B cell (primary cell): ENCODE data around the gene E2F6. TPM values are rescaled to one million over a fixed set of nuclear protein-coding genes. Genes with fewer than 3 reads are reported as not detected.
"Not testable (repeated sequence)": the region's sequence is repeated elsewhere in the genome, so short reads cannot be mapped to it uniquely, and the experiment has no call there.

ENCODE experiments used
- ATAC-seq: fragments of 200-7000 bp; cut with Tn5 transposase; one replicate; pipeline ENCODE4 v1.10.0; 2021; ENCODE audit warnings: low read depth, mild to moderate bottlenecking, moderate number of reproducible peaks, moderate library complexity
- CTCF ChIA-PET: fragments of 350-600 bp; sonication (Branson Sonifier 250); formaldehyde crosslinking; loops from one replicate; lab custom pipeline; 2021; ENCODE audit warnings: antibody characterized with exemption, inconsistent platforms; lab: Charles Lee
- POLR2A ChIA-PET: fragments of 350-600 bp; sonication (Branson Sonifier 250); formaldehyde crosslinking; loops from one replicate; lab custom pipeline; 2021; ENCODE audit warnings: antibody characterized with exemption; lab: Charles Lee
- DNase-seq: peaks from one replicate; pipeline ENCODE4 v3.0.0; 2013
- H2AFZ ChIP-seq: 2 replicates; pipeline ENCODE4 v1.6.1; 2012; ENCODE audit warnings: mild to moderate bottlenecking, low read depth, low read length; ENCODE audit not compliant: insufficient read depth, poor library complexity, severe bottlenecking
- H3K27ac ChIP-seq, 2 donors: 1 replicate in 1 of 2; 2 replicates in 1 of 2; pipeline ENCODE4 v1.5.1; 2012 to 2013; ENCODE audit warnings: low read length in 2 of 2, mild to moderate bottlenecking in 2 of 2, moderate library complexity in 1 of 2
- H3K27me3 ChIP-seq, 4 experiments: fragments of 200-600 bp in 1 of 4; sonication (generic) in 1 of 4; replicated peaks in 1 of 4; 1 replicate in 2 of 4; 2 replicates in 2 of 4; pipeline versions ENCODE4 v1.6.1 to v1.7.0; 2013 to 2016; ENCODE audit warnings: low read length in 3 of 4, mild to moderate bottlenecking in 2 of 4, mixed read lengths in 1 of 4, moderate library complexity in 1 of 4; ENCODE audit not compliant: insufficient read depth in 4 of 4, control insufficient read depth in 3 of 4; ENCODE audit errors: control extremely low read depth in 1 of 4
- H3K36me3 ChIP-seq, 2 experiments: replicated peaks in 1 of 2; 1 replicate in 1 of 2; 2 replicates in 1 of 2; pipeline versions ENCODE4 v1.6.1 to v1.7.1; 2013; ENCODE audit warnings: low read length in 1 of 2; ENCODE audit not compliant: insufficient read depth in 2 of 2, control insufficient read depth in 1 of 2; ENCODE audit errors: control extremely low read depth in 1 of 2, extremely low read depth in 1 of 2
- H3K4me1 ChIP-seq, 2 donors: fragments of 200-600 bp in 1 of 2; sonication (generic) in 1 of 2; 1 replicate in 1 of 2; 2 replicates in 1 of 2; pipeline versions ENCODE4 v1.5.1 to v1.6.1; 2013 to 2017; ENCODE audit warnings: low read length in 2 of 2; ENCODE audit not compliant: control insufficient read depth in 2 of 2, insufficient read depth in 2 of 2
- H3K4me2 ChIP-seq: replicated peaks from 2 replicates; pipeline ENCODE3; 2012; ENCODE audit warnings: mild to moderate bottlenecking, low read depth, low read length; ENCODE audit not compliant: poor library complexity, severe bottlenecking
- H3K4me3 ChIP-seq, 5 experiments: fragments of 200-600 bp in 1 of 5; sonication (generic) in 1 of 5; 1 replicate in 3 of 5; 2 replicates in 2 of 5; pipeline versions ENCODE4 v1.5.1 to v1.7.0; 2011 to 2016; ENCODE audit warnings: low read length in 4 of 5, mild to moderate bottlenecking in 4 of 5, low read depth in 2 of 5, control low read depth in 1 of 5, moderate library complexity in 1 of 5; ENCODE audit not compliant: insufficient read depth in 1 of 5; ENCODE audit errors: control extremely low read depth in 1 of 5, extremely low read depth in 1 of 5
- H3K79me2 ChIP-seq: fragments of 200-600 bp; sonication (generic); one replicate; pipeline ENCODE4 v1.6.0; 2016; ENCODE audit warnings: low read length; ENCODE audit not compliant: control insufficient read depth, insufficient read depth
- H3K9ac ChIP-seq: fragments of 200-600 bp; sonication (generic); 2 replicates; pipeline ENCODE4 v1.6.1; 2017; ENCODE audit warnings: mild to moderate bottlenecking, low read length, moderate library complexity
- H3K9me3 ChIP-seq, 3 donors: one replicate each; pipeline versions ENCODE4 v1.6.1 to v1.7.1; 2013; ENCODE audit warnings: low read length in 2 of 3; ENCODE audit not compliant: control insufficient read depth in 2 of 3, insufficient read depth in 1 of 3; ENCODE audit errors: control extremely low read depth in 1 of 3
- H4K20me1 ChIP-seq: 2 replicates; pipeline ENCODE4 v1.6.0; 2012; ENCODE audit warnings: mild to moderate bottlenecking, low read length; ENCODE audit not compliant: insufficient read depth, control insufficient read depth, poor library complexity, severe bottlenecking
- H3K27ac Mint-ChIP-seq: one replicate; pipeline ENCODE4 v1.8.0; 2021; ENCODE audit warnings: mixed read lengths
- H3K27me3 Mint-ChIP-seq: one replicate; pipeline ENCODE4 v1.8.0; 2021; ENCODE audit warnings: mixed read lengths
- H3K4me1 Mint-ChIP-seq: one replicate; pipeline ENCODE4 v1.8.0; 2021; ENCODE audit warnings: mixed read lengths
- H3K4me3 Mint-ChIP-seq: one replicate; pipeline ENCODE4 v1.8.0; 2021; ENCODE audit warnings: mixed read lengths
- H3K9me3 Mint-ChIP-seq: one replicate; pipeline ENCODE4 v1.8.0; 2022; ENCODE audit warnings: mixed read lengths; ENCODE audit not compliant: insufficient read depth
- CTCF ChIP-seq: fragments of 200-600 bp; IDR thresholded peaks from one replicate; pipeline ENCODE4 v1.8.0; 2022; ENCODE audit warnings: antibody characterized with exemption, mild to moderate bottlenecking
- EZH2 ChIP-seq: IDR thresholded peaks from 2 replicates; pipeline ENCODE4 v1.6.1; 2012; ENCODE audit warnings: borderline replicate concordance, low read depth, mild to moderate bottlenecking, moderate library complexity, low read length; ENCODE audit not compliant: insufficient read depth, poor library complexity, severe bottlenecking
- WGBS: methylation state at CpG from one replicate; pipeline ENCODE4 v1.1.5; 2013; ENCODE audit warnings: missing lambda C conversion rate; ENCODE audit not compliant: insufficient coverage; 5-methylcytosine and 5-hydroxymethylcytosine counted together
- intact Hi-C: fragments of 100-400 bp; cut with micrococcal nuclease; formaldehyde crosslinking; loops from one replicate; pipeline ENCODE4 v1.10.0; 2022
- polyA plus RNA-seq: library from polyadenylated mRNA; depleted of rRNA; stranded (reverse); fragments of >200 nt; gene quantifications from 2 replicates; pipeline ENCODE4 v1.2.3, GENCODE V29; 2012
- total RNA-seq, 2 donors: library from RNA; stranded (reverse); fragments of 120-200 nt in 1 of 2; gene quantifications; 1 replicate in 1 of 2; 2 replicates in 1 of 2; pipeline versions ENCODE4 v1.2.3 to v1.2.4, GENCODE V29; 2013 to 2022

E2F6 gene
- total and polyA plus RNA-seq, 2 donors (not counting 1 experiment from before 2014, with no cell fraction given): 2.0 to 10.0 TPM

GRCh38 chr2:11406267-11406957 lies 59.5 kb downstream of the E2F6 start:
- H3K4me1 Mint-ChIP-seq: no peaks in the 10 kb centered on the region
- no peak for DNase-seq
- TF ChIP-seq EZH2 (no peak), CTCF (no peak)
- ChIA-PET CTCF (no interaction called here), POLR2A (no interaction called here)
- Histone ChIP-seq H3K27ac (no peak overlapping the region), H3K9me3 (no peaks in the 10 kb centered on the region), H2AFZ (no peak overlapping the region), H3K4me3 (no peak overlapping the region), H3K4me2 (no peak overlapping the region), H3K27me3 (peaks cover 0 to 3% (median 3%) of the 10 kb centered on the region in 4 experiments), H3K79me2 (no peaks in the 10 kb centered on the region), H3K36me3 (no peaks in the 10 kb centered on the region), H4K20me1 (no peaks in the 10 kb centered on the region), H3K9ac (no peak overlapping the region), H3K4me1 (no peaks in the 10 kb centered on the region)
- H3K9me3 Mint-ChIP-seq: no peaks in the 10 kb centered on the region
- WGBS: 92% methylated on average over 12 of the region's 18 CpGs
- ATAC-seq: no peak
- intact Hi-C loops: no loop called here
- H3K27ac Mint-ChIP-seq: no peak overlapping the region
- peaks cover 14% of the 10 kb centered on the region for H3K27me3 Mint-ChIP-seq
- no peak overlapping the region for H3K4me3 Mint-ChIP-seq

GRCh38 chr2:11405599-11406266 lies 60.2 kb downstream of the E2F6 start:
- Histone ChIP-seq H3K4me1 (no peaks in the 10 kb centered on the region), H3K4me2 (no peak overlapping the region), H3K36me3 (no peaks in the 10 kb centered on the region), H2AFZ (no peak overlapping the region), H3K27ac (no peak overlapping the region), H3K27me3 (peaks cover 0 to 3% (median 3%) of the 10 kb centered on the region in 4 experiments), H3K79me2 (no peaks in the 10 kb centered on the region), H3K9me3 (no peaks in the 10 kb centered on the region), H4K20me1 (no peaks in the 10 kb centered on the region), H3K9ac (no peak overlapping the region), H3K4me3 (no peak overlapping the region)
- ChIA-PET CTCF (interaction anchor here (0.9 kb wide), 1 partner anchor 171 kb away, joined by 3 read pairs; no protein-coding TSS in a partner anchor), POLR2A (no interaction called here)
- ATAC-seq: no peak
- H3K27me3 Mint-ChIP-seq: peaks cover 10% of the 10 kb centered on the region
- 100% methylated on average over 3 of the region's 5 CpGs for whole genome bisulfite sequencing
- H3K4me1 Mint-ChIP-seq: no peaks in the 10 kb centered on the region
- H3K27ac Mint-ChIP-seq: no peak overlapping the region
- TF ChIP-seq CTCF (no peak), EZH2 (no peak)
- DNase-seq: no peak
- intact Hi-C loops: no loop called here
- no peaks in the 10 kb centered on the region for H3K9me3 Mint-ChIP-seq
- no peak overlapping the region for H3K4me3 Mint-ChIP-seq

GRCh38 chr2:11405074-11405406 lies 60.9 kb downstream of the E2F6 start:
- H3K4me1 ChIP-seq, H3K4me3 Mint-ChIP-seq, H3K27me3 ChIP-seq, H3K9ac ChIP-seq, ATAC-seq, H3K9me3 ChIP-seq, H3K4me3 ChIP-seq, H3K4me2 ChIP-seq, POLR2A ChIA-PET, H3K4me1 Mint-ChIP-seq, H2AFZ ChIP-seq, intact Hi-C loops, H3K9me3 Mint-ChIP-seq, H3K79me2 ChIP-seq, DNase-seq, H3K36me3 ChIP-seq, H3K27ac ChIP-seq, H4K20me1 ChIP-seq, H3K27ac Mint-ChIP-seq: not testable (repeated sequence)
- H3K27me3 Mint-ChIP-seq: peaks cover 13% of the 10 kb centered on the region
- CTCF ChIA-PET: interaction anchor here (0.9 kb wide), 1 partner anchor 171 kb away, joined by 3 read pairs; no protein-coding TSS in a partner anchor
- over 99% methylated on average over 8 of the region's 8 CpGs for WGBS
